Left lobe of liver (tissue), 1 donor: ENCODE results near the gene EMILIN1. TPM values are rescaled to one million over a fixed set of nuclear protein-coding genes. Genes with fewer than 3 reads are reported as not detected.

ENCODE experiments used
- total RNA-seq: library from RNA; stranded (reverse); gene quantifications from one replicate; pipeline ENCODE4 v1.2.1, GENCODE V29; 2021
- donor health status: DM: no; HTN: yes; CAD: no.

Gene EMILIN1
- total RNA-seq, 1 donor from 2014 or later = 16.0 TPM

Other genes starting within 250 kb of the EMILIN1 start
- not detected for gene DPYSL5, start 230.5 kb upstream of the EMILIN1 start, total RNA-seq
- 16.6 TPM for gene MAPRE3, start 108.0 kb upstream of the EMILIN1 start, total RNA-seq
- gene TMEM214, start 45.6 kb upstream of the EMILIN1 start, total RNA-seq = 53.7 TPM
- 7.6 TPM for gene AGBL5, start 26.9 kb upstream of the EMILIN1 start, total RNA-seq
- gene OST4, start 7.0 kb upstream of the EMILIN1 start, total RNA-seq = 141 TPM
- gene KHK, start 8.2 kb downstream of the EMILIN1 start, total RNA-seq = 267 TPM
- gene CGREF1, start 40.5 kb downstream of the EMILIN1 start, total RNA-seq = 5.5 TPM
- gene ABHD1, start 45.2 kb downstream of the EMILIN1 start, total RNA-seq = 3.6 TPM
- 43.9 TPM for gene PREB, start 56.0 kb downstream of the EMILIN1 start, total RNA-seq
- not detected for gene PRR30, start 60.8 kb downstream of the EMILIN1 start, total RNA-seq
- gene TCF23, start 70.4 kb downstream of the EMILIN1 start, total RNA-seq = 0.10 TPM
- gene ATRAID, start 133.4 kb downstream of the EMILIN1 start, total RNA-seq = 31.8 TPM
- gene SLC5A6, start 133.7 kb downstream of the EMILIN1 start, total RNA-seq = 72.6 TPM
- 14.9 TPM for gene CAD, start 138.8 kb downstream of the EMILIN1 start, total RNA-seq
- not detected for gene SLC30A3, start 184.4 kb downstream of the EMILIN1 start, total RNA-seq
- gene DNAJC5G, start 196.8 kb downstream of the EMILIN1 start, total RNA-seq = not detected
- not detected for gene TRIM54, start 203.8 kb downstream of the EMILIN1 start, total RNA-seq
- gene UCN, start 229.8 kb downstream of the EMILIN1 start, total RNA-seq = 2.2 TPM
- gene MPV17, start 244.5 kb downstream of the EMILIN1 start, total RNA-seq = 18.3 TPM